GM21825 (cell line): ENCODE results near the gene TSNAX.
"Not testable (repeated sequence)": the region's sequence is repeated elsewhere in the genome, so short reads cannot be mapped to it uniquely, and the experiment has no call there.

Source experiments
- ATAC-seq: cut with Tn5 transposase; IDR thresholded peaks from one replicate; pipeline ENCODE4 v1.9.1; 2021; ENCODE audit warnings: mild to moderate bottlenecking, moderate library complexity; ENCODE audit not compliant: unreplicated experiment

TSNAX gene

DNA sequence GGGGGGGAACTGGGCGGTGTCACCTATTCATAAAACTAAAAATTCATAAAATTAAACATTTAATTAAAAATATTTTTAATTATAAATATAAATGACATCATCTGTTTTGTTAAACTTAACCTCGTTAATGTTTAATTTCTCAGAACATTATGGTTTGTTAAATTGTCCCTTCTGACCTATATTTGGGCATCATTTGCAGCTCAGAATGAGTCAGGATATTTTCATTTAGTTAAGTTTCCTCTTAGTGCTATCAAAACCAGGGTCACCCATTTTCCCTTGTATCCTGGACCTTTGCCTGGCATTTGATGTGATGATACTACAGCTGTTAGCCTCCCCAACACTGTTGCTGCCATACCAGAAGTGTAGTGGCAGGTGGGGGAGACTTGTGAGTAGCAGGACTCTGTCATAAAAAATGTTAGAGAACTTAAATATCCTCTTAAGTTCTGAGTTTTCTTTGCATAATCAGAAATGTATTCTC, 30.3 kb downstream of the TSNAX start:
- ATAC-seq, result no peak

- no peak for ATAC-seq
Observed at GRCh38 chr1:231561647-231562383, 33.3 kb downstream of the TSNAX start.

- ATAC-seq, result no peak
Observed at GRCh38 chr1:231563247-231563646, 34.8 kb downstream of the TSNAX start.

DNA sequence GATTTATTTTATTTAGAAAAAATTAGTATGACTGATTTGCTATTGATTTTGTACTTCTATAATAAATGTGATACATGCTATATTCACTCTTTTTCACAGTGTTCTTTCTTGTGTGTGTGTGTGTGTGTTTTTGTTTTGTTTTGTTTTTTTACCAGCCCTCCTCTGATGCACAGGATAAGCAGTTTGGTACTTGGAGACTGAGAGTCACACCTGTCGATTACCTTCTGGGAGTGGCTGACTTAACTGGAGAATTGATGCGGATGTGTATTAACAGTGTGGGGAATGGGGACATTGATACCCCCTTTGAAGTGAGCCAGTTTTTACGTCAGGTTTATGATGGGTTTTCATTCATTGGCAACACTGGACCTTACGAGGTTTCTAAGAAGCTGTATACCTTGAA, 35.9 kb downstream of the TSNAX start:
- ATAC-seq, result no peak

- no peak for ATAC-seq
Observed at GRCh38 chr1:231566496-231566895, 38.0 kb downstream of the TSNAX start.

DNA sequence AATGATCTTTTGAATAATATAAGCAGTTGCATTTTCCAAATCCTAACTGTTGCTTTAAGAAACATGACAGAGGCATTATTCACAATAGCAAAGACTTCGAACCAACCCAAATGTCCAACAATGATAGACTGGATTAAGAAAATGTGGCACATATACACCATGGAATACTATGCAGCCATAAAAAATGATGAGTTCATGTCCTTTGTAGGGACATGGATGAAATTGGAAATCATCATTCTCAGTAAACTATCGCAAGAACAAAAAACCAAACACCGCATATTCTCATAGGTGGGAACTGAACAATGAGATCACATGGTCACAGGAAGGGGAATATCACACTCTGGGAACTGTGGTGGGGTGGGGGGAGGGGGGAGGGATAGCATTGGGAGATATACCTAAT, 41.8 kb downstream of the TSNAX start:
- not testable (repeated sequence) for ATAC-seq

- ATAC-seq, result no peak
Observed at GRCh38 chr1:231571904-231572303, 43.4 kb downstream of the TSNAX start.

DNA sequence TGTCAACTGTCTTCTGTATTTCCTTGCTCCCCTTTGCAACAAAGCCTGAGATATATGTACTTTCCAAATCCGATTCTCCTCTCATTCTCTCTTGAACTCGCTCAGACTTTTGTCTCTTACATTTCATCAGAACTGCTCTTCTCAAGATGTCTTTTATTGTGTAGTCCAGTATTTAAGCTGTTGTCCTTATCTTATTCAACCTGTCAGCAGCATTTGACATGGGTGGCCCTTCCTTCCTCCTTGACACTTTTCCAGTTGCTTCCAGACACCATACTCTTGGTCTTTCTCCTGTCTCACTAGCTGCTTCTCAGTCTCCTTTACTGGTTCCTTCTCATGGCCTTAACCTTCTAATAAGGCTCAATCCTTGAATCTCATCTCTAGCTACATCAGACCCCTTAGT, 47.0 kb downstream of the TSNAX start:
- no peak for ATAC-seq

DNA sequence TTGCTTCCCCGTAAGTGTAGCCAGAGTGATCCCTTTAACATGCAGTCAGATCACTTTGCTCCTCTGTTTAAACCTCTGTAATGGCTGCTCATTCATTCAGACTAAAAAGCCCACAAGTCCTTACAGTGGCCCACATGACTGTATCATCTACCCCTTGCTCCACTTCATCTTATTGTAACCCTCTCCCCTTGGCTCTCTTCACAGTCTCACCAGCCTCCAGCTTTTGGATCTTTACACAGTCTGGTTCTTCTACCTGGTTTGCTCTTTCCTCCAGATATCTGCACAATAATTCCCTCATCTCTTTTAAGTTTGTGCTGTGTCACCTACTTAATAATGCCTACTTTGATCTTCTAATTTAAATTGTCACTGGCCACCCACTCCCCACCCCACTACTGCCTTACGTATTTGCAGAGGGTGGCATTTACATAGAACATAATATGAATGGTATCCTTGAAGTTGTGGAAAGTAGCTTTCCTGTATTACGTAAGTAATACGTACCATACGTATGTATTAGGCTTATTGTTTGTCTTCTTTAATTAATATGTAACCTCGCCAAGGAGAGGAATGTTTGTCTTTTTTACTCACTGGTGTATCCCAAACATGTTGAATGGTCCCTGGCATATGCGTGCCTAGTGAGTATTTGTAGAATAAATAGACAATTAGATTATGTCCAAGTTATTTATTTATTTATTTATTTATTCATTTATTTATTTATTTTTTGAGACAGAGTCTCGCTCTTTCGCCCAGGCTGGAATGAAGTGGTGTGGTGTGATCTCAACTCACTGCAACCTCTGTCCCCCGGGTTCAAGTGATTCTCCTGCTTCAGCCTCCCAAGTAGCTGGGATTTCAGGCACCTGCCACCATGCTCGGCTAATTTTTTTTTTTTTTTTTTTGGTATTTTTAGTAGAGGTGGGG, 48.6 kb downstream of the TSNAX start:
- ATAC-seq, result no peak

GRCh38 chr1:231580874-231581273, 52.4 kb downstream of the TSNAX start:
- no peak for ATAC-seq

DNA sequence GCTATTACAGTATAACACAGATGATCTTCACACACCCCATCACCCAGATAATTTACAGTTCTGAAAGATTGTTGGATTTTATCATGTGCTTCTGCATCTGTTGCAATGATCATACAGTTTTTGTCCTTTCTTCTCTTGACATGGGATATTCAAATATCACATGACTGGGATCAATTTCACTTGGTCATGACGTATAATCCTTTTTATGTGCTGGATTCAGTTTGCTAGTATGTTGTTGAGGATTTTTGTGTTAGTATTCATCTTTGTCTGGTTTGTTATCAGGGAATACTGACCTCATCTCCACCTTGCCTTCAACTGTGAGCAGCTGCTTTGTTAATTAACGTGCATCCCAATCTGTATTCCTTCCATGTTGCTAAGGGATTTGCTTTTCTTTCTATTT, 53.4 kb downstream of the TSNAX start:
- ATAC-seq, result no peak

DNA sequence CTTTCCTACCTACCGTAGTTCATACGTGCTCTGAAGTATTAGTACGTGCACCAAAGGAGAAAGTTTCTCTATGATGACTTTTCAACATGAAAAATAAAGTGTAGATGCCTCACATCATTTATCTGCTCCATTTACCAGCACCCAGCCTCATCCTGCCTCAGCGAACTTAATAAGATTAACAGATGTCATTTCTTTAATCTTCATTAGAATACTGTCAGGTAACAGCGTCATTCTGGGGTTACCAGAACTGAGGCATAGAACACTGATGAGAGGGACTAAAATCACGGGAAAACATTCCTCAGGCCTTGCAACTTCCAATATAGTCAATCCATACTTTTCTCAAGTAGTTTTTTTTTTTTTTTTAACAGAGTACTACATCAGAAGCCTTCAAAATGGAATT, 54.9 kb downstream of the TSNAX start:
- no peak for ATAC-seq

GRCh38 chr1:231584117-231584516, 55.6 kb downstream of the TSNAX start:
- ATAC-seq, result no peak

DNA sequence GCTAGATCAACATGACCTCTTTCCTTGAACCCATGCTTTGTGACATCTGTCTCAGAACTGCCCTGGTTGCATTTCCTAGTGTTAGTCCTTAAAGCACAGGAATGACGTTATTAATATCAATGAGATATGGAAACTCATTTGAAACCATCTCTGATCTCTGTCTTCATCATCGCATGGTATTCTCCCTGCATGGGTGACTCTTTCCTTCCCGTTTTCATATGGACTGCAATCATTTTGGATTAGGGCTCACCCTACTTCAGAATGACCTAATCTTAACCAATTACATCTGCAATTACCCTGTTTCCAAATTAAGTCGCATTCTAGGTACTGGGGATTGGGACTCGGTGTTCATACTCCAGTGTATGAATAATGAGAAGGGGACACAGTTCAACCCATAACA, 56.5 kb downstream of the TSNAX start:
- no peak for ATAC-seq

GRCh38 chr1:231590453-231591198, 62.2 kb downstream of the TSNAX start:
- ATAC-seq, result no peak

DNA sequence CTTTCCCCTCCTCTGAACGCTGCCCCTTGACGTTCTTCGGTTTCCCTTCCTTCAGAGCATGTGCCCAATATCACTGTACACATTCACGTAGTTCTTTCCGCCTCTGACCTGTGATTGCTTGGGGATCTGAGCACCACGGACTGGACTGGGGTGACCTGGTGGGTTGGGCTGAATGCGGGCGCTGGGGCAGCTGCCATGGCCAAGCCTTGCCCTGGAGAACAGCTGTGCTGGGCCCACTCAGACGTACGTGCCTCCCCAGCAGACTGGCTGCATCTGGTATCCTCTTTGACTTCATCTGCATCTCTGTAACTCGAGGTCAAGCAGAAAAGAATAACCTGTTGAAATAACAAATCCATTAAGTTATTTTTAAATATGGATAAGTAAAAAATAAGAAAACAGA, 63.0 kb downstream of the TSNAX start:
- ATAC-seq, result no peak

- ATAC-seq, result no peak
Observed at GRCh38 chr1:231592809-231593208, 64.3 kb downstream of the TSNAX start.

DNA sequence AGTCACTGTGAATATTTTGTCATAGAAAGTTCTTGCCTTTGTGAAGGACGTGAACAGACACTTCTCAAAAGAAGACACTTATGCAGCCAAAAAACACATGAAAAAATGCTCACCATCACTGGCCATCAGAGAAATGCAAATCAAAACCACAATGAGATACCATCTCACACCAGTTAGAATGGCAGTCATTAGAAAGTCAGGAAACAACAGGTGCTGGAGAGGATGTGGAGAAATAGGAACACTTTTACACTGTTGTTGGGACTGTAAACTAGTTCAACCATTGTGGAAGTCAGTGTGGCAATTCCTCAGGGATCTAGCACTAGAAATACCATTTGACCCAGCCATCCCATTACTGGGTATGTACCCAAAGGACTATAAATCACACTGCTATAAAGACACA, 64.8 kb downstream of the TSNAX start:
- ATAC-seq, result not testable (repeated sequence)

DNA sequence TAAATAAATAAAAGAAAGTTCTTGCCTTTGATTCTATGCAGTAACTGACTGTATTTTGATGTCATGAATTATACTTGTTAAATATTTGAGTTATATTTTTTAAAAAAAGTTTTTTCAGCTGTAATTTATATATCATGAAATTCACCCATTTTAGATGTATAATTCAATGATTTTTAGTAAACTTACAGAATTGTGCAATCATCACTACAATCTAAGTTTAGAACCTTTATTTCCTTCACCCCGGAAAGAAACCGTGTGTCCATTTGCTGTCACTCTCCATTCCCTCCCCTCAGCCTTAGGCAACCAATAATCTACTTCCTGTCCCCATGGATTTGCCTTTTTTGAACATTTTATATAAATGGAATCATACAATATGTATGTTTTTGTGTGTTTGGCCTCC, 65.7 kb downstream of the TSNAX start:
- no peak for ATAC-seq

- no peak for ATAC-seq
Observed at GRCh38 chr1:231594749-231595148, 66.3 kb downstream of the TSNAX start.

DNA sequence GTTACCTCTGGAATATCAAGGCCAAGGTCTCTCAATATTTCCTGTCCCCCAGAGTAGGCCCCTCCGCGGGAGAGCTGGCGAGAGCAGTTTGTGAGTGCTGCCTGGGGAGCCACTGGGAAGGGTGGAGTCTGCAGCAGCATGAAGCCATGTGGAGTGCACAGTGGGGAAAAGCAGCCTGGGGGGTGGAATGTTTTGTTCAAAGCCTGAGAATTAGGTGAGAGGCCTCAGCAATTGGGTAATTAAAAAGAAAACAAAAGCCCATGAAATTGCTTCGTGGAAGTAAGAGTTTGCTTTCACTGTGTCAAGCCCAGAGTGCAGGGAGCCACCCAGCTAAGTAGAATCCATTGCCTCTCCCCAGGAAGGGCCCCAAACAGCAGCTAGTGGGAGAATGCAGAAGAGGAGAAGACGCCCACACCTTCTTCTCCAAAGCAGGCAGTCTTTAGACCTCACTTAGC, 67.9 kb downstream of the TSNAX start:
- ATAC-seq, result no peak
